COLO668 (cell line): ENCODE results near the gene ARHGEF40.

Experiments
- DNase-seq: peaks from one replicate; lab custom pipeline; 2025; ENCODE audit not compliant: unreplicated experiment; lab: John Stamatoyannopoulos, UW

The ARHGEF40 gene

GRCh38 chr14:21078726-21079125 lies 8.6 kb downstream of the ARHGEF40 start:
- DNase-seq, result no peak

- DNase-seq, result no peak
Measured at GRCh38 chr14:21081521-21082142, 11.5 kb downstream of the ARHGEF40 start.

GRCh38 chr14:21083565-21084325 lies 13.6 kb downstream of the ARHGEF40 start:
- no peak for DNase-seq

DNA sequence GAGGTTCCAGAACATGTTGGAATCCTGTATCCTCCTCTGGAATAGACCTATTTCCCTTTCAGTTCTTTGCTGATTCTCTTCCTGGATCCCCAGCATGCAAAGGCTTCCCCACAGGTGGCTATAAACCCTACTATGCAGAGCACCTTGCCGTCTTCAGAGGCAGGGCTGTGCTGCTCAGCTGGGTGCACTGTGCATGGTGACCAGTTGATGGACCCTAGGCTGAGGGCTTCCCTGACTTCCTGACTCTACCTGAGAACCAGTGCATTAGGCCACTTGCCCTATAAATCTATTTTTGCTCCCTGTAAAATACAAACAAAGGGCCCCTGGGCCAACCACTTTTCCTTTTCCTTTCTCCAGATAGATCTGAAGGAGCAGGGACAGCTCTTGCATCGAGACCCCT lies 14.3 kb downstream of the ARHGEF40 start:
- no peak for DNase-seq

- DNase-seq, result no peak
Measured at GRCh38 chr14:21084998-21085853, 15.1 kb downstream of the ARHGEF40 start.

DNA sequence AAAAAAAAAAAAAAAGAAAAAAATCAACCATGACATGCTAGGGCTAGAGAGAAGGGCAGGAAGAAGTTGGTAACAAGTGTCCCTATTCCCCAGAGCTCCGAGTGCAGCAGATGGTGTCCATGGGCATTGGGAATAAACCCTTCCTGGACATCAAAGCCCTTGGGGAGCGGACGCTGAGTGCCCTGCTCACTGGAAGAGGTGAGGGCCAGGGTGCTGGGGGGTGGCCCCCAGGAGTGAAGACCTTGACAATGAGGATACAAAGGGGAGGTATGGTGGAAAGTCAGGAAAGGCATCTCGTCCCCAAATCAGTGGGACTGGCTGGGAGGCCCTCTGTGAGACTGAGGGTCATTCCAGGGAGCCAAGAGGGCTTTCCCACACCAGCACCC lies 16.8 kb downstream of the ARHGEF40 start:
- no peak for DNase-seq

DNA sequence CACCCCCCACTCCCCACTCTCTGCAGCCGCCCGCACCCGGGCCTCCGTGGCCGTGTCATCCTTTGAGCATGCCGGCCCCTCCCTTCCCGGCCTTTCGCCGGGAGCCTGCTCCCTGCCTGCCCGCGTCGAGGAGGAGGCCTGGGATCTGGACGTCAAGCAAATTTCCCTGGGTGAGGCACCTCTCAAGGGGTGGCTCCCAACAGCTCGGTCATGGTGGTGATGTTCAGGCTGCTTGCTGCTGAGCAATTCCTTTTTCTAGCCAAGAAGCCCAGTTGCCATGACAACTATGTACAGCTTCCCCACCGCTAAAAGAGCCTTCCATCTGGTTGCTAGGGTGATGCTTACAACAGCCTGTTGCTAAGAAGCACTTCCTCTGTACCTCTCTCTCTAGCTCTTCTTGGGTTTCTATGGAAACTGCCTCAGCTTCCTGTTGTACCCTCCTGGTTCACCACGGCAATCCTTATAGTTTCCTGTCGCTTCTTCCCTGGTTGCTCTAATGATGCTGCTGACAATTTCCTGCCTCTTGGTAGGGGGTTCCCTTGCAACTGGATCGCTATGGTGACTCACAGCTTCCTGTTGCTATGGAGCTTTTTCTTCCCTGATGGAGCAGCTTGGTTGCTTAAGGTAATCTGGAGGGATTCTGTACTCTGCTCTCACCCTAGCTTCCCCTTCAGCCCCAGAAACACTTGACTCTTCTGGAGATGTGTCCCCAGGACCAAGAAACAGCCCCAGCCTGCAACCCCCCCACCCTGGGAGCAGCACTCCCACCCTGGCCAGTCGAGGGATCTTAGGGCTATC lies 17.4 kb downstream of the ARHGEF40 start:
- peak; percentile 17 for DNase-seq

DNA sequence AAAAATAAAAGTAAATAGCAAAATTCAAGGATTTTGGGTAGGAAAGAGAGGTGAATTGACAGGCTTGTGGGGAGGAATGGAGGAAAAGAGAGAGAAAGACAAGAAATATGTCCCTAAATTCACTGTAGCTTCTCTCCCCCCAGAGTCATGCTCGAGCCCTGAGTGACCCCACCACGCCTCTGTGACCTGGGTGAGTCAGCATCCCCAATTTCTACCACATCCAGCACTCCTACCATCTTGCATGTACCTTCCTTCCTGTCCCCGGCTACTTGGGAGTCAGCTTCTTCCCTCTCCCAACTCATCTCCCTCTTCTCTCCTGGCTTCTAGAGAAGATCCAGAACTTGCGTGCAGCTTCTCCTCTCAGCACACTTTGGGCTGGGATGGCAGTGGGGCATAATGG lies 18.6 kb downstream of the ARHGEF40 start:
- DNase-seq, result no peak

DNA sequence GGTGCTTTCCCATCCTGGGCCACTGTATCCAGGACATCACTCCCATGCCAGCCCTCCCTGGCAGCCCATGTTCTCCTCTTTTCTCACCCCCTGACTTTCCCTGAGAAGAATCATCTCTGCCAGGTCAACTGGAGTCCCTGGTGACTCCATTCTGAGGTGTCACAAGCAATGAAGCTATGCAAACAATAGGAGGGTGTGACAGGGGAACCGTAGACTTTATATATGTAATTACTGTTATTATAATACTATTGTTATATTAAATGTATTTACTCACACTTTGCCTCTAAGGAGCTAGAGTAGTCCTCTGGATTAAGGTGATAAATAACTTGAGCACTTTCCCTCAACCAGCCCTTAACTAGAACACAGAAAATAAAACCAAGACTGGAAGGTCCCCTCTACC lies 19.2 kb downstream of the ARHGEF40 start:
- no peak for DNase-seq

- no peak for DNase-seq
Measured at GRCh38 chr14:21089877-21090193, 19.7 kb downstream of the ARHGEF40 start.

- DNase-seq, result peak; percentile 14
Measured at GRCh38 chr14:21090194-21090939, 20.3 kb downstream of the ARHGEF40 start.

- DNase-seq, result no peak
Measured at GRCh38 chr14:21090940-21091663, 21.0 kb downstream of the ARHGEF40 start.

DNA sequence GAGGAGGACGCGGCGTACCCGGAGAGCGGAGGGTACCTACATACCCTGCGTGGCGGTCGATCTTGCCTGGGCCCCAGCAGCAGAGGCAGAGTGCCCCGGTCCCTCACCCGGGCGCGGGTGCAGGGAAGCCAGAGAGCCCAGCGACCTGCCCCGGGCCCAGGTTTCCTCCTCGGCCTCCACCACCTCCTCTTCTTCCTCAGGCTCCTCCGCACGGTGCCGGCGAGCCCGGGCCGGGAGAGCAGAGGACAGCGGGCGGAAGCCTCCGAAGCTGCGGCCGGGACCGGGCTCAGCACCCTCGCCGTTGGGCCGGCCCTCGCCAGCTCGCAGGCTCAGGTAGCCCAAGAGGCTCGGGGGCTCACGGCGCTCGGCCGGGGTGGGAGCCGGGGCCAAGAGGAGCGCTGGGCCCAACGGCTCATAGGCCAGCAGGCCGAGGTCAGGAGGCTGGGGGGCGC lies 21.7 kb downstream of the ARHGEF40 start:
- no peak for DNase-seq

GRCh38 chr14:21092273-21093011 lies 22.3 kb downstream of the ARHGEF40 start:
- peak; percentile 79 for DNase-seq

DNA sequence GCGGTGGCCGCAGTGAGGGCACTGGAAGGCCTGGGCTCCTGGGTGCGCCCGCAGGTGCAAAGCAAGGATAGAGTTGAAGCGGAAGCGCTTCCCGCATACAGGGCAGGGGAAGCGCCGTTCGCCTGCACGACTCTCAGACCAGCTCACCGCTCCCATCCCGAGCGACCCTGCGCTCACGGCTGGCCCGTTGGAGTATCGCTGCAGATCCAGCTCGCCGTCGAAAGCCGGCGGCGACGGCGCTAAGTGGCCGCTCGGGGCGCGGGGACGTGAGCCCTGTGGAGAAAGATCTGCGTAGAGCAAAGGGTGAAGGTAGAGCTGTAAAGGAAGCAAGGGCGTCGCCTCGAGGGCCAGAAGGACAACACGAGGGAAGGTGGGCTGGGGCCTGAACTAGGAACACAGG lies 22.9 kb downstream of the ARHGEF40 start:
- DNase-seq, result no peak

DNA sequence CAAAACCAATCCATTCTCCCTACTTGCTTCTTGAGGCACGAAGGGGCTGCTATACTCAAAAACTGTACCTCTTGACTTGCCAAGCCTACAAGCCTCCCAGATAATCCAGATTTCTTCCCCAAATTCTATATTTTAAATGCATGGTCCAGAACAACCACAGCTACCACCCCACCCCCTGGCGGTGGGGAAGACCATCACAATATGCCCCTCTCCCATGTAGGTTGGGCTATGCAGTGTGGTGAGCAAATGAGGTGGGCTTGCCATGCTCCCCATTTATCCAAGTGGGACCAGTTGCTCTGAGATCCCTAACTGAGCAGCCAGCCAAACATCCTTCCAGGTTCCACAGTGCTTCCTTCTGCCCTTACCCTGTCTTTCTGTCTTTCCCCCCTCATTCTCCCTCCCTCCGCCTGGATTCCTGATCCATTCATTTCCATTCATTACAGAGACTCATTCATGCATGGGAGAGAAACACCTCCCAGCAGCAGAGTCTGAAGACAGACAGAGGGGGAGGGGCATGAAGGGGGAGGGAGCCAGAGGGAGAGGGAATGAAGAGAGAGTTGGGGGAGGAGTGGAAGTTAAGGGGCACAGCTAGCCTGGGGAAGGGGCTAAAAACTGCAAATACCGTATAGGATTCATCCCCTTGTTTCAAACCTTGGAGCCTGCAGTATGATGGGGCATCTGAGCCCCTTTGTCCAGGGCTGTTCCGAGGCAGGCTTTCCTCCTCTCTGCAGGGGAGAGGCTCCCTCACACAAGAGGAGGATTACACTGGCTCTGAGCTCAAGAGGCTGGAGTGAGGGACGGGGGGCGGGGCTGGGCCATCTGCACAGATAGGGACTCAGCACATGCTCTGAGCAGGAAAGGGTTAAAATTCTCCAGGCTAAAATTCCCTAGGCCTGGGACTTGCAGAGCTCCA lies 23.9 kb downstream of the ARHGEF40 start:
- DNase-seq, result peak; percentile 48

DNA sequence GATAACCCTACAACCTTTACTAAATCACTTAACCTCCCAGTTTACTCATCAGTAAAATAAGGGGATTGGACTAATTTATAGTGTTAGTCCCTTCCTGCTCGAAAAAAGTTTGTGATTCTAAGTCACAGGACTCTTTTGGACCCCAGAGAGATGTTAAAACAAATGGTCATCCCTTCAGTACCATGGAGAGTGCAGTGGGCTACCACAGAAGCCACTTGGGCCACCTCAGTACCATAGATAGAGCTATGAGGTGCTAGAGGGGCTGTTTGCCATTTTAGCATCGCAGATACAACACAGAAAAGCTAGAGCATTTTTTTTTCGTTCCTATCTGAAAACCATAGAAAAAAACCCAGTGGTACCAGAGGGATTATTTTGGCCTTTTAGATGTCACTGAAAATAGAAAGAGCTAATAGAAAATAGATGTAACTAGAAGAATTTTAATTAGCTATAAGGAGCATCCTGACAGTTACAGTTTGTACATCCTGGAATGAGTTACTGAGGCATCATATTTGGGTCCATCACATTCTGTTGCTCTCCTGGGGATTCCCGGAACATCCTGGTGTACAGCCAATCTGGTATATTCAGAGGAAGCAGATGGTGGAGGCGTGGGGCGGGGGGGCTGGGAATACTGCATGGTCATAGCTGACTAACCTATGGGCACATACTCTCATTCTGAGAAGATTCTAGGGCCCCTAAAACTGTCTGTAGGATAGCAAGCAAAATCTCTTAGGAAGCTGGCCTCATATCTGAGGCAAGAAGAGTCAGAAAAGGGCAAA lies 25.5 kb downstream of the ARHGEF40 start:
- DNase-seq, result peak; percentile 15
